VCaP (cell line): ENCODE measurements around the gene SYT9.

Source experiments
- H3K27ac ChIP-seq: fragments of 450-650 bp; 2 replicates; pipeline ENCODE4 v1.5.1; 2017
- TF ChIP-seq, protein P1 (sequence below): fragments of 450-650 bp; conservative IDR thresholded peaks from 2 replicates; pipeline ENCODE4 v1.5.1; 2017; ENCODE audit warnings: mild to moderate bottlenecking, moderate library complexity

Gene SYT9

GRCh38 chr11:7449211-7449840, 197.6 kb downstream of the SYT9 start:
- TF ChIP-seq, protein P1, sequence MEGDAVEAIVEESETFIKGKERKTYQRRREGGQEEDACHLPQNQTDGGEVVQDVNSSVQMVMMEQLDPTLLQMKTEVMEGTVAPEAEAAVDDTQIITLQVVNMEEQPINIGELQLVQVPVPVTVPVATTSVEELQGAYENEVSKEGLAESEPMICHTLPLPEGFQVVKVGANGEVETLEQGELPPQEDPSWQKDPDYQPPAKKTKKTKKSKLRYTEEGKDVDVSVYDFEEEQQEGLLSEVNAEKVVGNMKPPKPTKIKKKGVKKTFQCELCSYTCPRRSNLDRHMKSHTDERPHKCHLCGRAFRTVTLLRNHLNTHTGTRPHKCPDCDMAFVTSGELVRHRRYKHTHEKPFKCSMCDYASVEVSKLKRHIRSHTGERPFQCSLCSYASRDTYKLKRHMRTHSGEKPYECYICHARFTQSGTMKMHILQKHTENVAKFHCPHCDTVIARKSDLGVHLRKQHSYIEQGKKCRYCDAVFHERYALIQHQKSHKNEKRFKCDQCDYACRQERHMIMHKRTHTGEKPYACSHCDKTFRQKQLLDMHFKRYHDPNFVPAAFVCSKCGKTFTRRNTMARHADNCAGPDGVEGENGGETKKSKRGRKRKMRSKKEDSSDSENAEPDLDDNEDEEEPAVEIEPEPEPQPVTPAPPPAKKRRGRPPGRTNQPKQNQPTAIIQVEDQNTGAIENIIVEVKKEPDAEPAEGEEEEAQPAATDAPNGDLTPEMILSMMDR: no peak
- no peak overlapping the region for H3K27ac ChIP-seq

GRCh38 chr11:7449841-7450214, 198.1 kb downstream of the SYT9 start:
- H3K27ac ChIP-seq: no peak overlapping the region
- TF ChIP-seq, protein P1: no peak

DNA sequence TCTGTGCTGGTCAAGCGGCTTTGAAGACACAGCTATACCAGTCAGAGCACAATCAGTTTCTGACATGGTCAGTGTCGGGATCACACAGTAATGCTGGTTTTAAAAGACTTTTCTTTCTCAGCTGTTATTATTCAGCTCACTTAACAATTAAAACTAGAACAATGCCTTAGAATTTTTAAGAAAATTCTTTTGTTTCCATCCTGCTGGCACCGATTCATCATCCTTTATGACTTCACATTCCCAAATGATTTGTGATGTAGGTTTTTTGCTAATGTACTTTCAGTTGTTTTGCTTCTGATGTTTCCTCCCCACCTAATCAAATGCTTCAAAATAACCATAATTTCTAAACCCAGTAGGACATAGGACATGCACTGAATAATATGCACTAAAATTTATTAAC, 199.1 kb downstream of the SYT9 start:
- TF ChIP-seq, protein P1: no peak
- H3K27ac ChIP-seq: no peak overlapping the region

GRCh38 chr11:7451520-7451919, 199.8 kb downstream of the SYT9 start:
- H3K27ac ChIP-seq: no peak overlapping the region
- TF ChIP-seq, protein P1: no peak

GRCh38 chr11:7451952-7452494, 200.3 kb downstream of the SYT9 start:
- TF ChIP-seq, protein P1: no peak
- H3K27ac ChIP-seq: no peak overlapping the region

DNA sequence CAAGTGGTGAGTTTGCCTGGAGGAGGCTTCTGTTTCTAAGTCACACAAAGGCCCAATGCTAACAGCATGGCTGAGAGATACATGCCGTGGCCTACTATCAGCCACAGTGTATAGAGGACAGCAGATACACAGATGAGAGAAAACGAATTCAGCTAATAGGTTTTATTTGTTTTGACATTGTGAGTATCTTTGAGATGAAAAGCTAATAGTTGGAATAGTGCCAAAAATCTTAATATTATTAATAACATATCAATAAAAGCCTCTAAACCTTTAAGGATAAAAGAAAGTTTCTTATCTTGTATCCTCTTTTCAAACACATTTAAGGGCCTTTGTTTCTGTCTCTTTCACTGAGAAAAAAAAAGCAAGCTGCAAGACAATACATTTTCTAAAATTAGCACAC, 203.2 kb downstream of the SYT9 start:
- H3K27ac ChIP-seq: no peak overlapping the region
- TF ChIP-seq, protein P1: no peak

- TF ChIP-seq, protein P1: no peak
- H3K27ac ChIP-seq: no peak overlapping the region
Observed at GRCh38 chr11:7457211-7457610, 205.5 kb downstream of the SYT9 start.
